GM18861 (cell line): ENCODE measurements around the gene SRCAP.

Experiments used
- ATAC-seq: cut with Tn5 transposase; IDR thresholded peaks from one replicate; pipeline ENCODE4 v1.9.1; 2021; ENCODE audit not compliant: unreplicated experiment

The SRCAP gene

DNA sequence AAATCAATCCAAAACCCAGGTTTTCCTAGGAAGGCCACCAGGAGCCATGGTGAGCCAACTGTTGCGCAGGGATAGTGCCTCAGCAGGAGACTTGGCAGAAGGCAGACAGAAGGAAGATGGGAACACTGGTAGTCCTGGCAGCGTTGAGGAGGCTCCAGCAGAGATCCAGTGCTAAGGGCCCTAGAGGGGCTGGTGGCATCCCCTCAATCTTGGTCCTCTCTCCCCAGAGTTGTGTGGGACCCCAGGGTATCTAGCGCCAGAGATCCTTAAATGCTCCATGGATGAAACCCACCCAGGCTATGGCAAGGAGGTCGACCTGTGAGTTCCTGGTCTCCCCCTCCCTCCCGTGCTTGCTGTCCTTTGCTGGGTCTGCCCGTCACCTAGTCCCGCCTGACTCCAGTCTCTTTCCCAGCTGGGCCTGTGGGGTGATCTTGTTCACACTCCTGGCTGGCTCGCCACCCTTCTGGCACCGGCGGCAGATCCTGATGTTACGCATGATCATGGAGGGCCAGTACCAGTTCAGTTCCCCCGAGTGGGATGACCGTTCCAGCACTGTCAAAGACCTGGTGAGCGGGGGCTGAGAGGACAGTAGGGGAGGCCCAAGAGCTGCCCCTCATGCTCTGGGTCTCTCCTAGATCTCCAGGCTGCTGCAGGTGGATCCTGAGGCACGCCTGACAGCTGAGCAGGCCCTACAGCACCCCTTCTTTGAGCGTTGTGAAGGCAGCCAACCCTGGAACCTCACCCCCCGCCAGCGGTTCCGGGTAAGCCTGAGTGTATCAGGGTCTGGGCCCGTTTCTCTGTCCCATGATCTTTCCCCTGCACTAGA, 57.2 kb downstream of the SRCAP start:
- ATAC-seq, result no peak

DNA sequence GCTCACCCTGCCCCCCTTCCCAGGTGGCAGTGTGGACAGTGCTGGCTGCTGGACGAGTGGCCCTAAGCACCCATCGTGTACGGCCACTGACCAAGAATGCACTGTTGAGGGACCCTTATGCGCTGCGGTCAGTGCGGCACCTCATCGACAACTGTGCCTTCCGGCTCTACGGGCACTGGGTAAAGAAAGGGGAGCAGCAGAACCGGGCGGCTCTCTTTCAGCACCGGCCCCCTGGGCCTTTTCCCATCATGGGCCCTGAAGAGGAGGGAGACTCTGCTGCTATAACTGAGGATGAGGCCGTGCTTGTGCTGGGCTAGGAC, 57.8 kb downstream of the SRCAP start:
- no peak for ATAC-seq

DNA sequence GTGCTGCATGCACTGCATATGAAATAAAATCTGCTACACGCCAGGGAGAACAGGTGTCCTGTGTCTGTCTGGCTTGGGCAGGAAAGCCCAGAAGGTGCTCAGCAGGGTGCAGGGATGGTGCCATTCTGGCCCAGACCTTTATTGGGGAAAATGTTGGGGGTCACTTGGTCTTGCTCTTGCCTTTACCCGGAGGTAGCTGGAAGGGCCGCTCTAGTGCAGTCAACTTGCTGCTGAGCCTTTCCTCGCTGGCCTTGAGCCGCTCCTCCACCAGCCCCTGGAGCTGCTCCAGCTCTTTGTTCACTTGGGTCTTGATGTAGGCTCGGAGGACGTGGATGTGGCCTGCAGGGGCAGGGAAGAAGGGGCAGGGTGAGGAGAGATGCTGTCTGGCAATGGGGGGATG, 58.3 kb downstream of the SRCAP start:
- ATAC-seq, result no peak

DNA sequence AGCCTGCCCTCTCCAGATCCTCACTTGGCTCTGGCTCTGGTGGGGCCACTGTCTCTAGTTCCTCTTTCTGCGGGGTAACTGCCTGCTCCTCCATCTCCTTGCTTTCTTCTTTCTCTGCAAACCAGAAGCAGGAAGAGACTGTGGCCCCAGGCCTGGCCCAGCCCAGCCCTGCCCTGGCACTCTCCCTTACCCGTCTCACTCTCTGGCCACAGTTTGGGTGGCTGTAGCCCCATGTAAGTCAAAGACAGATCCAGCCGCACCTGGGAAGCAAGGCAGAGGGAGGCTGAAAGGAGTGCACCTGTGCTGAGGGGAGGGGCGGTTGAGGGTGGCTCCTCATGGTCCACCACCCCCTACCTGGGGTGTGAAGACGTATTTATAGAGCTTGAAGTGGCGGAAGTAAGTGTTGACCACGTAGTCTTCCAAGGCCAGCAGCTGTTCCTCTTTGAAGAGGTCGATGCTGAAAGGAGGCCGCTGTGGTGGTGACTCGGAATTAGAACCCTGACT, 60.1 kb downstream of the SRCAP start:
- ATAC-seq, result no peak

DNA sequence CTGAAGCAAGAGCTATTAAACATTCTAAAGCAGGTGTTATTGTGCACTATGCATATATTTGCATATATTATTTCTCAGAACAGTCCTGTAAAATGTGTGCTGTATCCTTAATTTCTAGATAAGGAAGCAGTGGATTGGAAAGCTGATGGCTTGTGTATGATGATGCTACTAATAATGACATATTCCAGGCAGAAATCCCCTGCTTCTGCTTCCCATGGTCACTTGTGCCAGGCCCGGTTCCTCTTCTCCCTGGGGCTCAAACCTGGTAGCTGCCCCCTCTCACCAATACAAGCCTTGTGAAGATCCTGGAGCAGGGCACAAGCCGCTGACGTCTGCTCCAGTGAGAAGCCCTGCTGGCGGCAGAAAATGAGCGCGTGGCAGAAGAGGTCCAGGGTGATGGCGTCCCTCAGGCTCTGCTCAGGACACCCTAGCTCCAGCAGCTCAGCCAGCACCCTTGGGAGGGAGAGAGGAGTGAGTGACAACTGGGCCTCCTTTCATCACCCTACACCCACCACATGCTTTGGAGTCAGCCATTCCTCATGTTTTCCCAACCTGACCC, 61.1 kb downstream of the SRCAP start:
- no peak for ATAC-seq

DNA sequence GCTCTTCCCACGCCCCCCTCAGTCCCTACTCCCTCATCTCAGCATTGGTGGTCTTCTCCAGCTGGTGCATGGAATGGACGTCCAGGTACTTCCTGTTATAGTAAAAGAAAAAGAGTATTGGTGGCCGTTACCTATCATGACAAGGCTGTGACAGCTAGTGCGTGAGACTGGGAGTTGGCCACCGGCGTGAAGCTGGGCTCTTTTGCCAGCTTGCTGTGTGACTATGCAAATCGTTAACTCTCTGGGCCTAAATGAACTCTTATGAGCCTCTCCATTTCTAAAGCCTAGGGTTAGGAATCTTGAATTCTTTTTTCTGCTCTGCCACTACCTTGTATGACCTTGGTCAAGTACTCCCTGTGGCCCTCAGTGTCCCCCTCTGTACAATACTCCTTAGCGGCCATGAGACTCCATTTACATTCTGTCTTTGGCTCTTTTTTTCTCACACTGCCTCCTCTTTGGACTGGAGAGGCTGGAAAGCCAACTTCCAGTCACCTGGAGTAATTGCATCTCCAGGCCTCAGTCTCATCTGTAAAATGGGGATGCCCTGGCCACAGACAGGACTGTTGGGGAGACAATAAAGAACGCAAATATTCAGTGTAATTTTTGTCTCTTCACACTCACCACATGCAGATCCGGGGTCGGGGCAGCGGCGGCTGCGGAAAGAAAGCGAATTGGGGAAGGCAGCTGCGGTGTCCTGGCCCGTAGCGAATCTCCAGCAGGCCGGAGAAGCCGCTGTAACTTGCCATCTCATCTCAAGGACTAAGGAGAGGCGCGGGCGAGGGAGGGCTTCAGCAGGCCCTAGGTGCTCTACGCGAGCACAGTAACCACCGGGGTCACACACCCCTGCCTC, 61.8 kb downstream of the SRCAP start:
- ATAC-seq, result no peak

DNA sequence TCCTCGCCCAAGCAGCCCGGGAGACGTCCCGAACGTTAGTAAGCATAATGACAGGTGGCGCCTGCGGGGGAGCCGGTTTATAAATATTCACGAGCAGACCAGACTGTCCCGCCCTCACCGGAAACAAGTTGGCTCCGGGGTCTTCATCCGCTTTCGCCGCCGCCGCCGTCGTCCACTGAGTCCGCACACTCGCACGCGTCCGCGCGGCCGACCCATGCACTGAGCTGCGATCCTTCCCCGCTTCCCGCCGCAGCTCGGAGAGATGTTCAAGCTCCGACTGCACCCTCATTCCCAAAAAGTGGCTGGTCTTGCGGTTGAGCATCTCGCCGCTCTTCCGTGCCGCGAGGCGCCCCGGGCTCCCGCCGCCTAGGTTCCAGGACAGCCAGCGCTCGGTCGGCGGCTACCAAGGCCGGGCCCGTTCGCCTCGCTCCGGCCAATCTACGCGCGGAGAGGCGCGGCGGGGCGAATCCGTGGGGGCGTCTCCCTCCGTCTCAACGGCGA, 62.5 kb downstream of the SRCAP start:
- peak; percentile 14 for ATAC-seq

DNA sequence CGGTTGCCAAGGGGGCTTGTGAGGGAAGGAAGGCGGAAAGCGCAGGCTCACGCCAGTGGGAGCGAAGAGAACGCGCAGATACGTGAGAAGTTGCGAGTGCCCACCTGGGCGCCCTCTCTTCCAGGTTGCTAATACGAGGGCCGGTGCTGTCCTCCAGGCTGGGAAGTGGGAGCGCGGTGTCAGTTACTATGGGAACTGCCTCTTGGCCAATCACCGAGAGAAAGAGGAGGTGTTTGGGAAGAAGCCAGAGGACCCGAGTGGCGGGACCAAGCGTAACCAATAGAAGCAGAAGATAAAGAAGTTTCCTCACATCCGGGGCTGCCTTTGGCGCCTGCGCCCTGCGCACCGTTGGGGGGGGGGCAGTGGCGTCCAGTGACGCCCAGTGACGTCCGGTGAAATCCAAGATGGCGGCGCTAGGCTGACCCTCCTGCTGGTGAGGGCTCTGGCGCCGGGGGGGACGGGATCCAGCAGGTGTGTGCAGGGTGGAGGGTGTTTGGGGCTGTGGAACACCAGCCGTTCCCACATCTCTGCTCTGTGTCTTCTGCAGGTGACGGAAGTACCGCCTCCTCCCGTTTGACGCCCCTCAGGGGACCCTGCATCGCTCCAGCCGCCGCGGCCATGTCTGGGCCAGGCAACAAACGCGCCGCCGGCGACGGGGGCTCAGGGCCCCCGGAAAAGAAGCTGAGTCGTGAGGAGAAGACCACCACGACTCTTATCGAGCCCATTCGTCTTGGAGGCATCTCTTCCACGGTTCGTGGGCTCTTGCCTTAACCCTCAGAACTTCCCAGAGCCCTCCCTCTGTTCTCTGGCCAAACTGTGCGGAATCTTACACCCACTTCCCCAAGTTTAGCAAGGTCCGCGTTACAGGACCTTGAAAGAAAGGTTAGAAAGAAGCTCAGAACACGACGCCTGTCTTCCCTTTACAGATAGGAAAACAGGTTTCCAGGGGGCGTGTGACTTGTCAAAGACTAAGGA, 63.2 kb downstream of the SRCAP start, which contains the start of the genes CFAP119 and RNF40:
Gene CFAP119 (minus strand): TSS at position 135 of the 975 bp plus-strand sequence. CDS start 314 bp downstream, outside the sequence.
Gene RNF40 (plus strand): TSS at position 395 of the 975 bp plus-strand sequence. CDS start 224 bp downstream, at position 619.
- peak; percentile 87 for ATAC-seq

DNA sequence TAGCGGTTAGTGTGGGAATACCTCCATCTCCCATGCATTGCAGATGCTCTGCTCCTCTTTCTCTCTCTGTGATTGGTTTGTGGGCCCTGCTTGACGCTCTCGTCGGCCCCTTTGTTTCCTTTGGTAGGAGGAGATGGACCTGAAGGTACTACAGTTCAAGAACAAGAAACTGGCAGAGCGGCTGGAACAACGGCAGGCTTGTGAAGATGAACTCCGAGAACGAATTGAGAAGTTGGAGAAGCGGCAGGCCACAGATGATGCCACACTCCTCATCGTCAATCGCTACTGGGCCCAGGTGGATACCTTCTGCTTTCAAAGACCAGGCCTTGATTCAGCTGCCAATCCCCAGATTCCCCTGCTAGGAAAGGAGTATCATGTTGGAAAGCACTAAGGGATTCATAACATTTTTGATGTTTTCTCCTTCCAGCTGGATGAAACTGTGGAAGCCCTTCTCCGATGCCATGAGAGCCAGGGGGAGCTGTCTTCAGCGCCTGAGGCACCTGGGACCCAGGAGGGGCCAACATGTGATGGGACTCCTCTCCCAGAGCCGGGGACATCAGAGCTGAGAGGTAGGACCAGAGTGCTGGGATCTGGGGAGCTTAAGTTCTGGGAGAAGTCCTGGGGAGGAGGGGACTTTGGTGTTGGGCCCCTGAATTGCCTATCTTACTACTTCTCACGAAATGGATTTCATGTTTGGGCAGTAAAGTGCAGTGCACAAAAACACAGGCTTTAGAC, 64.2 kb downstream of the SRCAP start:
- no peak for ATAC-seq

DNA sequence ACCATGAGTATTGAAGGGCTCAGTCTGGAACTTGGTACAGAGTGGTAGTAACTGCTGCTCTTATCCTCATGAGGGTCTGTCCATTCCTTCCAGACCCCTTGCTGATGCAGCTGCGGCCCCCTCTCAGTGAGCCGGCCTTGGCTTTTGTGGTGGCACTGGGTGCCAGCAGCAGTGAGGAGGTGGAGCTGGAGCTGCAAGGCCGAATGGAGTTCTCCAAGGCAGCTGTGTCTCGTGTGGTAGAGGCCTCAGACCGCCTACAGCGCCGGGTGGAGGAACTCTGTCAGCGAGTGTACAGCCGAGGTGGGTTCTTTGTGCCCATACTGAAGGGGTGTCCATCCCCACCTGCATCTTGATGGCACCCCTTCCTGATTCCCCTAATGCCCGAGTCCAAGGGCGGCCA, 65.1 kb downstream of the SRCAP start:
- no peak for ATAC-seq

DNA sequence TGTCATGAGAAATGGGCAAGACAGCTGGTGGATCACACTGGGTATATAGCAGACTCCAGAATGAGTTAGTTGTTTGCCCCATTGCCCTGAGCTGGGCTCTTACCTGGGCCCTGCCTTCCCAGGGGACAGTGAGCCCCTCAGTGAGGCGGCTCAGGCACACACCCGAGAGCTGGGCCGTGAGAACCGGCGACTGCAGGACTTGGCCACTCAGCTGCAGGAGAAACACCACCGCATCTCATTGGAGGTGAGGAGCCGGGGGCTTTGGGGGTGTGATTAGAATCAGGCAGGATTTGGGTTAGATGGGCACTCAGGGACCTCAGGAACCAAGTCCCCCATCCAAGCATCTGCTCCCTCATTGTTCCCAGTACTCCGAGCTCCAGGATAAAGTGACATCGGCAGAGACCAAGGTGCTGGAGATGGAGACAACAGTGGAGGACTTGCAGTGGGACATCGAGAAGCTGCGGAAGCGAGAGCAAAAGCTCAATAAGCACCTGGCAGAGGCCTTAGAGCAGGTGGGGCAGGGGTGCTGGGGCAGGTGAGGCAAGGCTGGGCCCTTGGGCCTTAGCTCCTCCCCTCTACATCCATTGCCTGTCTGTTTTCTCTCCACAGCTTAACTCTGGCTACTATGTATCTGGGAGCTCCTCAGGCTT, 66.0 kb downstream of the SRCAP start:
- no peak for ATAC-seq

DNA sequence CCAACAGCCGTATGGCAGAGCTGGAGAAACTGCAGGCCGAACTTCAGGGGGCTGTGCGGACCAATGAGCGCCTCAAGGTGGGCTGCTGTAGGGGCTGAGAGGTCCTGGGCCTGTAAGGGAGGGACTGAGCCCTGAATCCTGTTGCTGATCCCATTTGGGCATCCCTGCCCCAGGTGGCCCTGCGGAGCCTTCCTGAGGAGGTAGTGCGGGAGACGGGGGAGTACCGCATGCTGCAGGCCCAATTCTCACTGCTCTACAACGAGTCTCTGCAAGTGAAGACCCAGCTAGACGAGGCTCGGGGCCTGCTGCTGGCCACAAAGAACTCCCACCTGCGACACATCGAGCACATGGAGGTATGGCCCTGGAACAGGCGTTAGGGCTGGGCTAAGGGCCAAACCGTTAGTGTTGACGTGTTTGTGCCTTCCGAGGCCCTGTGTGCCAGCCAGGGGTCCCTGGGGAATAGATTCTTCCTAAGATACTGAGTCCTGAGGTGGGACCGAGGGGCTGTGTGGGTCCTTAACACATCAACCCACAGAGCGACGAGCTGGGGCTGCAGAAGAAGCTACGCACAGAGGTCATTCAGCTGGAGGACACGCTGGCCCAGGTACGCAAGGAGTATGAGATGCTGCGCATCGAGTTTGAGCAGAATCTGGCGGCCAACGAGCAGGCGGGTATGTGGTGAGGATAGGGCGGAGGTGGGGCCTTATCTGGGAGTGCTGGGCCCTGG, 67.4 kb downstream of the SRCAP start:
- no peak for ATAC-seq

DNA sequence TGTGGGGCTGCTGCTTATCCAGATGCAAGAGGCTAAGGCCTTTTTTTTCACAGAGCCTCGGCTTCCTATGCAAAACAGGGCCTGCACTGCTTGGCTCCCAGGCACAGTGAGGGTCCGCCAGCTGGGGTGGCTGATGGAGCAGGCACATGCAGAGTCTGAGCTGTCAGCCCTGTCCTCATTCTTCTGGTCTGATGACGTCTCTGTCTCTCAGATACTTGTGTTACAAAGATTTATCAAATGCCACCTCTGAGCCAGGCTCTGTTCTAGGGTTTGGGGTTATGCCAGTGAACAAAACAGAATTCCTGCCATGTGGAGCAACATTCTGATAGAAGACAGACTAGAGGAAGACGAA, 67.9 kb downstream of the SRCAP start:
- ATAC-seq, result no peak

DNA sequence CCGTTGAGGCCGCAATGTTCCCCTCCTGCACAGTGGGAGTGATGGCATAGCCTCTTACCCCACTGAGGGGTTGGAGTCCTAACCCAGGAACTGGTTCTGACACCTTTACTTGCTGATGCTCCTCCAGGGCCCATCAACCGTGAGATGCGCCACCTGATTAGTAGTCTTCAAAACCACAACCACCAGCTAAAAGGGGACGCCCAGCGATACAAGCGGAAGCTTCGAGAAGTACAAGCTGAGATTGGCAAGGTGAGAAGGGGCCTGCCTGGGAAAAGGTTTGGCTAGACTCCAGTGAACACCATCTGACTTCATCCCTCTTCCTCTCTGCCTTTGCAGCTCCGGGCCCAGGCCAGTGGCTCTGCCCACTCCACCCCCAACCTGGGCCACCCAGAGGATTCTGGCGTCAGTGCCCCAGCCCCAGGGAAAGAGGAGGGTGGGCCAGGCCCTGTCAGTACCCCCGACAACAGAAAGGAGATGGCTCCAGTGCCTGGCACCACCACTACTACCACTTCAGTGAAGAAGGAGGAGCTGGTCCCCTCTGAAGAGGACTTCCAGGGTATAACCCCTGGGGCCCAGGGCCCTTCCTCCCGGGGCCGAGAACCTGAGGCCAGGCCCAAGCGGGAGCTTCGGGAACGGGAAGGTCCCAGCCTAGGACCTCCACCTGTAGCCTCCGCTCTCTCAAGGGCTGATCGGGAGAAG, 68.9 kb downstream of the SRCAP start:
- no peak for ATAC-seq

DNA sequence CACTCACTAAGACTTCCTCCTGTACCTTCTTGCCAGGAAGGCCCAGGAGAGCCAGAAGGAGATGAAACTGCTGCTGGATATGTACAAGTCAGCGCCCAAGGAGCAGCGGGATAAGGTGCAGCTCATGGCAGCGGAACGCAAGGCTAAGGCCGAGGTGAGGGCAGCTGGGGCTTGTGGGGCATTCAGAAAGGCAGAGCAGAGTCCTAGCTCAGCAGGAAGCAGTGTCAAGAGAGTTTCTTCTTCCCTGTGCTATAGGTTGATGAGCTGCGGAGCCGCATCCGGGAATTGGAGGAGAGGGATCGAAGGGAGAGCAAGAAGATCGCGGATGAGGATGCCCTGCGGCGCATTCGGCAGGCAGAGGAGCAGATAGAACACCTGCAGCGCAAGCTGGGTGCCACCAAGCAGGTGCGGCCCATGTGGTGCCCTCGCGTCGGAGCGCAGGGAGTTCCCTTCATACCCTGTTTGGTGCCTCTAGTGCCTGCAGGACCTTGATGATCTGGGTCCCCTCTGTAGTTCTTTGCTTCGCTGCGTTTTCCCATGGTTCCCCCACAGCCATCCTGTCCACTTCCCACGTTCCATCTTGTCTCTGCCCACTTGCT, 69.7 kb downstream of the SRCAP start:
- ATAC-seq, result no peak

DNA sequence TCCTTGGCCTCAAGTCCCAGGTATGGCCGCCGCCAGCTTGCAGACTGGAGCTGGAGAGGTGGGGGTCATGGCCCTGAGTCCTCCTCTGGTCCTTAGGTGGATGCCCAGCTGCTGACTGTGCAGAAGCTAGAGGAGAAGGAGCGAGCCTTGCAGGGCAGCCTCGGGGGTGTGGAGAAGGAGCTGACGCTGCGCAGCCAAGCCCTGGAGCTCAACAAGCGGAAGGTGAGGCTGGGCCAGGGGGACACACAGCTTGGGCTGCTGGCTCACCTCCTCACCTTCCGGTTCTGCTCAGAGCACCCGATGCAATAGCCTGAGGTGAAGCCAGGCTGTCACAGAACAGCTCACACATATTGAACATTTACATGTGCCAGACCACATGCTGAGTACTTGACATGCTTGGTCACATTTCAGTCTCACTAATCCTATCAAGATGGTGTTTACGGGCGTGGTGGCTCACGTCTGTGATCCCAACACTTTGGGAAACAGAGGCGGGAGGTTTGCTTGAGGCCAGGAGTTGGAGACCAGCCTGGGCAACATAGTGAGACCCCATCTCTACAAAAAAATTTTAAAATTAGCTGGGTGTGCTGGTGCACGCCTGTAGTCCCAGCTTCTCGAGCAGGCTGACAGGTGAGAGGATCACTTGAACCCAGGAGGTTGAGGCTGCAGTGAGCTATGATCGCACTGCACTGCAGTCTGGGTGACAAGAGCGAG, 70.6 kb downstream of the SRCAP start:
- no peak for ATAC-seq

DNA sequence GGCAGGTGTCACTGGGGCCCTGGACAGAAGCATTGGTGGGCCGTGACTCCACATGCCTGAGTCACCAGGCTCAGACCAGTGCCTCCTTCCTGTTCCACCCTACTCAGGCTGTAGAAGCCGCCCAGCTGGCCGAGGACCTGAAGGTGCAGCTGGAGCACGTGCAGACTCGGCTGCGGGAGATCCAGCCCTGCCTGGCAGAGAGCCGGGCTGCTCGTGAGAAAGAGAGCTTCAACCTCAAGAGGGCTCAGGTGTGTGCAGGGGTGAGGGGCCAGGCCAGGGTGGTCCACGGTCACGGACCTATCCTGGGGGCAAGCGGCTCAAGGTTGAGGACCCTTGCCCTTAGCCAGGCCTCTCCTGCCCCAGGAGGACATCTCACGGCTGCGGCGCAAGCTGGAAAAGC, 72.8 kb downstream of the SRCAP start:
- ATAC-seq, result no peak
